Ascending aorta (tissue), 2 donors: ENCODE measurements around the gene CYP19A1. TPM values are rescaled to one million over a fixed set of nuclear protein-coding genes. Genes with fewer than 3 reads are reported as not detected.

Experiments used
- DNase-seq, 2 donors: peaks; one replicate each; pipeline ENCODE4 v3.0.0-alpha.2; 2019; ENCODE audit warnings: low spot score in 2 of 2
- H3K27ac ChIP-seq, 2 donors: fragments of 200-600 bp; sonication (generic); one replicate each; pipeline ENCODE4 v1.5.1; 2016 to 2017; ENCODE audit warnings: mild to moderate bottlenecking in 1 of 2
- H3K27me3 ChIP-seq: fragments of 200-600 bp; sonication (generic); one replicate; pipeline ENCODE4 v1.5.1; 2017
- H3K36me3 ChIP-seq, 2 donors: fragments of 200-600 bp; sonication (generic); one replicate each; pipeline ENCODE4 v1.5.1; 2016
- H3K4me1 ChIP-seq, 2 donors: fragments of 200-600 bp; sonication (generic); one replicate each; pipeline ENCODE4 v1.5.1; 2016 to 2017; ENCODE audit warnings: mild to moderate bottlenecking in 1 of 2
- H3K4me3 ChIP-seq, 2 donors: fragments of 200-600 bp; sonication (generic); one replicate each; pipeline ENCODE4 v1.5.1; 2016 to 2017; ENCODE audit warnings: mild to moderate bottlenecking in 1 of 2
- H3K9me3 ChIP-seq, 2 donors: fragments of 200-600 bp; sonication (generic); one replicate each; pipeline ENCODE4 v1.5.1; 2016
- intact Hi-C: fragments of 100-400 bp; cut with DNase I; formaldehyde crosslinking; loops from one replicate; pipeline ENCODE4 v1.15.1; 2023
- total RNA-seq: library from RNA; depleted of rRNA; stranded (reverse); fragments of >200 nt; gene quantifications from one replicate; pipeline ENCODE4 v1.1.0, GENCODE V29; 2016
- TF ChIP-seq, protein P1 (sequence below), 3 experiments: fragments of 200-600 bp in 2 of 3; fragments of 450-650 bp in 1 of 3; sonication (generic) in 2 of 3; IDR thresholded peaks; one replicate each; pipeline ENCODE4 v1.5.1; 2016 to 2019; ENCODE audit warnings: antibody characterized with exemption in 3 of 3, mild to moderate bottlenecking in 1 of 3, moderate library complexity in 1 of 3

CYP19A1 gene
- total RNA-seq, 1 donor from 2014 or later = 95.7 TPM

DNA sequence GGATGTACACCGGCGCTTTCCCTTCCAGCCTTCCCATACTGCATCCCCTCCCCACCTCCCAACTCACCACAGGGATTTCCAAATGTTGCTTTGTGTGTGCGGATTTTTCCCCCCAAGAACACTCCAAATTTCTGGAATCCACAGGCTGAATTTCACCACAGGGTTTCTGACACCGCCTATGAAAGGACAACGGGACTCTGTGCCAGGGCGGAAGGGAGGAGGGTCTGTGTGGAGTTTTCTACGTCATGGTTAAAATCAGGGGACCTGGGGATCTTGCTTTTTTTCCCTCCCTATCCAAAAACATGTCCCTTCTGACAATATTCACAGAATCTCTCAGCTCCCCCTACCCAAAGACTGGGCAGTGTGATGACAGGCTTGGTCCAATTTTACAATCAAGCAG, 14.6 kb downstream of the CYP19A1 start:
- Histone ChIP-seq H3K27me3 (no peaks in the 10 kb centered on the region), H3K4me3 (no peak overlapping the region), H3K4me1 (peaks cover 0 to 7% of the 10 kb centered on the region in 2 donors), H3K9me3 (no peaks in the 10 kb centered on the region), H3K27ac (no peak overlapping the region), H3K36me3 (no peaks in the 10 kb centered on the region)
- no peak for DNase-seq
- TF ChIP-seq, protein P1, sequence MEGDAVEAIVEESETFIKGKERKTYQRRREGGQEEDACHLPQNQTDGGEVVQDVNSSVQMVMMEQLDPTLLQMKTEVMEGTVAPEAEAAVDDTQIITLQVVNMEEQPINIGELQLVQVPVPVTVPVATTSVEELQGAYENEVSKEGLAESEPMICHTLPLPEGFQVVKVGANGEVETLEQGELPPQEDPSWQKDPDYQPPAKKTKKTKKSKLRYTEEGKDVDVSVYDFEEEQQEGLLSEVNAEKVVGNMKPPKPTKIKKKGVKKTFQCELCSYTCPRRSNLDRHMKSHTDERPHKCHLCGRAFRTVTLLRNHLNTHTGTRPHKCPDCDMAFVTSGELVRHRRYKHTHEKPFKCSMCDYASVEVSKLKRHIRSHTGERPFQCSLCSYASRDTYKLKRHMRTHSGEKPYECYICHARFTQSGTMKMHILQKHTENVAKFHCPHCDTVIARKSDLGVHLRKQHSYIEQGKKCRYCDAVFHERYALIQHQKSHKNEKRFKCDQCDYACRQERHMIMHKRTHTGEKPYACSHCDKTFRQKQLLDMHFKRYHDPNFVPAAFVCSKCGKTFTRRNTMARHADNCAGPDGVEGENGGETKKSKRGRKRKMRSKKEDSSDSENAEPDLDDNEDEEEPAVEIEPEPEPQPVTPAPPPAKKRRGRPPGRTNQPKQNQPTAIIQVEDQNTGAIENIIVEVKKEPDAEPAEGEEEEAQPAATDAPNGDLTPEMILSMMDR (IDR thresholded peaks at IDR 0.05) = no peak
- intact Hi-C loops = no loop called here

DNA sequence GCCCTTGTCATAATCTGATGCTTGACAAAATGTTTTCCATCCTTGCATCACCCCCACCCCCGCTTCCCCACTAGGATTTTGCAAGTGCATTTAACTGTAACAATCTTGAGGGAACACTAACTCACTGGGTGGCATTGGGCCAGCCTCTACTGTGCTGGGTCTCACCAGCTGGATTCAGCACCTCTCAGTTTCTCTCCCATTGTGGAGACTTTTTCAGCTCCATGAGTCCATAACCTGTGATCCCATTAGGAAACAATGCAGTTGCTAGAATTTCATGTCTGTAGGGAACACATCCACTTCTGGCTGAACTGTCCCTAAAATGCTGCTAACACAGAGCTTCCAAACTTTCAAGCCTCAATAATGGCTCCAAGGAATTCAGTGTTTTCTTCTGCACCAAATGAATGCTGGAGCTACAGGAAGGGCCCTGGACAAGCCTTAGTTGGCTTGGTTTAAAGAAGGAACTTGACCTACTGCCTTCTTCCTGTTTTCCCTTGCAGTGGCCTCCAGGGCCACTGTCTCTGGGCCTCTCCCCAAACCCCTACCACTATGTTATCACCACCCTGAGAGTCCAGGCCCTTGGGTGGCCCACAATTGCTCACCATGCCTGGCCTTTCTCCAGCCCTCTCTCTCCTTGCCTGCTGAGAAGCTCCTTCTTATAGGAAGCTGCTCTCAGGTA, 15.6 kb downstream of the CYP19A1 start:
- H3K9me3 ChIP-seq = no peaks in the 10 kb centered on the region
- TF ChIP-seq, protein P1 (IDR thresholded peaks at IDR 0.05) = no peak
- peaks cover 0 to 7% of the 10 kb centered on the region in 2 donors for H3K4me1 ChIP-seq
- intact Hi-C loops = no loop called here
- no peak overlapping the region for H3K4me3 ChIP-seq
- peak in 1 of 2 donors; percentile 79 for DNase-seq
- H3K27ac ChIP-seq = peak overlapping the region in 1 of 2 donors; percentile 32
- H3K27me3 ChIP-seq = no peaks in the 10 kb centered on the region
- H3K36me3 ChIP-seq = no peaks in the 10 kb centered on the region

DNA sequence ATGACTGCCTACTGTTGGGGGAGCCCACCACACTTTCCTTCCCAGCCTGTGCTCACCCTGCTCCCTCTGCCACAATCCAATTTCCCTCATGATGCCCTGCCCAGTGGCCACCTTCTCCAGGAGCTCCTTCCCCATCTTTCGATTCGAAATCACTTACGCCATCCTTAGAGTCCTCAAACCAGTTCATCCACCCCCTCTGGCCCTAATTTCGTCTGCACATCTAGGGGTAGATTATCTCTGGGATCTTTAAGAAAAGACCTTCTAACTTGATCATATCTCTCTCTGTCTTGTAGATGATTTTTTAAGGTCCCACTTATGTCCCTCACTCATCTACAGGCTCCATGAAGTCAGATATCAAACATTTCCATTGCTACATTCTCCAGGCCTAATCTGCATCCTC, 17.1 kb downstream of the CYP19A1 start:
- no peak for DNase-seq
- no peaks in the 10 kb centered on the region for H3K9me3 ChIP-seq
- no peaks in the 10 kb centered on the region for H3K27me3 ChIP-seq
- H3K4me1 ChIP-seq = peaks cover 0 to 7% of the 10 kb centered on the region in 2 donors
- no peak overlapping the region for H3K27ac ChIP-seq
- no peaks in the 10 kb centered on the region for H3K36me3 ChIP-seq
- no peak overlapping the region for H3K4me3 ChIP-seq
- TF ChIP-seq, protein P1 (IDR thresholded peaks at IDR 0.05) = no peak
- intact Hi-C loops = no loop called here

DNA sequence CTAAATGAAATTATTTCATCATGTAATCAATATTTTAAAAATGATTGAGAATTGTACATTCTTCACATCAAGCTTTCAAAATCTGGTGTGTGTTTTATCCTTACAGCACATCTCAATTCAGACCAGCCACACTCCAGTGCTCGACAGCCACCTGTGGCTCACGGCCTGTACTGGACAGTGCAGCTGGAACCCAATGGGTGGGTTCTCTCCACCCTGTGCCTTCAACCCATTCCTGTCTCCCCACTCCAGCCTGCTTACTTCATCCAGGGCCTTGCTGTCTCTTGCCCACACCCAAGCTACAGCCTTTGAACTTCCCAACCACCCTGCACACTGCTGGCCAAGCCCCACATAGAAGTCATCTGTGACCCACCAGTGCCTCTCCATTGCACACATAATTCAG, 17.6 kb downstream of the CYP19A1 start:
- no peak overlapping the region for H3K27ac ChIP-seq
- no peaks in the 10 kb centered on the region for H3K27me3 ChIP-seq
- TF ChIP-seq, protein P1 (IDR thresholded peaks at IDR 0.05) = no peak
- H3K4me3 ChIP-seq = no peak overlapping the region
- DNase-seq = no peak
- intact Hi-C loops = no loop called here
- no peaks in the 10 kb centered on the region for H3K36me3 ChIP-seq
- H3K4me1 ChIP-seq = peaks cover 0 to 7% of the 10 kb centered on the region in 2 donors
- H3K9me3 ChIP-seq = no peaks in the 10 kb centered on the region

DNA sequence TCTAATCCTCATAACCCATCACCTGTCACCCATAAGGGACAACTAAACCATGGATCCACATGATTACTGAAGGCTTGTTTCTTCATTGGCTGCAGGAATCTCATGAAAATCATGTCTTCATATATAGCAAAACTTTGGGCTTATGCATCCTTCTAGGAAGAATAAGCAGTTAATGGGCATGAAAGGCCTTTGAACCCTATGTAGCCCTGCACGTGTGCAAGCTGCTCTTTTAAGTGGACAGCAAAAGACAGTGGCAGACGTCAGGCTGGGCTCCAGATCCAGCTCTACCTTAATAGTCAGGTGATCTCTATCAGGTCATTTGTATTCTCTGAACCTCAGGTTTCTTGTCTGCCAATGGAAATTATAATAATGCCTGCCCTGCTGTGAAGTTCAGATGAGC, 18.9 kb downstream of the CYP19A1 start:
- Histone ChIP-seq H3K27ac (no peak overlapping the region), H3K9me3 (no peaks in the 10 kb centered on the region), H3K4me3 (no peak overlapping the region), H3K27me3 (no peaks in the 10 kb centered on the region), H3K36me3 (no peaks in the 10 kb centered on the region), H3K4me1 (peaks cover 0 to 7% of the 10 kb centered on the region in 2 donors)
- TF ChIP-seq, protein P1 (IDR thresholded peaks at IDR 0.05) = no peak
- intact Hi-C loops = no loop called here
- peak in 1 of 2 donors; percentile 25 for DNase-seq
